Esophagus muscularis mucosa (tissue), 4 donors: Measurements from ENCODE around the gene GCKR. TPM values are rescaled to one million over a fixed set of nuclear protein-coding genes. Genes with fewer than 3 reads are reported as not detected.

Experiments used
- DNase-seq: peaks from one replicate; pipeline ENCODE4 v3.0.0-alpha.2; 2017; ENCODE audit errors: extremely low spot score
- H3K27ac ChIP-seq, 4 donors: fragments of 200-600 bp; sonication (generic); replicated peaks in 1 of 4; 1 replicate in 3 of 4; 2 replicates in 1 of 4; pipeline ENCODE4 v1.5.1; 2016 to 2019; ENCODE audit warnings: mild to moderate bottlenecking in 1 of 4
- H3K27me3 ChIP-seq, 4 donors: fragments of 200-600 bp; sonication (generic); one replicate each; pipeline versions ENCODE4 v1.5.1 to v1.6.0; 2016 to 2019
- H3K36me3 ChIP-seq, 4 donors: fragments of 200-600 bp; sonication (generic); one replicate each; pipeline ENCODE4 v1.5.1; 2016 to 2019
- H3K4me1 ChIP-seq, 4 donors: fragments of 200-600 bp; sonication (generic); one replicate each; pipeline ENCODE4 v1.5.1; 2016 to 2019
- H3K4me3 ChIP-seq, 4 donors: fragments of 200-600 bp; sonication (generic); 1 replicate in 2 of 4; 2 replicates in 2 of 4; pipeline ENCODE4 v1.5.1; 2016 to 2019; ENCODE audit warnings: mild to moderate bottlenecking in 4 of 4, moderate library complexity in 1 of 4
- H3K9me3 ChIP-seq, 4 donors: fragments of 200-600 bp; sonication (generic); 1 replicate in 3 of 4; 2 replicates in 1 of 4; pipeline ENCODE4 v1.5.1; 2016 to 2019
- EP300 ChIP-seq: sonication (generic); formaldehyde crosslinking; IDR thresholded peaks from one replicate; pipeline ENCODE4 v1.6.1; 2017; ENCODE audit warnings: antibody characterized with exemption
- POLR2A ChIP-seq: fragments of 450-650 bp; IDR thresholded peaks from one replicate; pipeline ENCODE4 v1.6.1; 2017; ENCODE audit warnings: antibody characterized with exemption, moderate library complexity, mild to moderate bottlenecking, low read depth
- POLR2AphosphoS5 ChIP-seq, 2 donors: sonication (generic); formaldehyde crosslinking; IDR thresholded peaks; one replicate each; pipeline ENCODE4 v1.6.1; 2017; ENCODE audit warnings: antibody characterized with exemption in 2 of 2
- WGBS: methylation state at CpG from one replicate; pipeline ENCODE4 v1.1.5; 2018; 5-methylcytosine and 5-hydroxymethylcytosine counted together
- intact Hi-C: fragments of 100-400 bp; cut with DNase I; formaldehyde crosslinking; loops from one replicate; pipeline ENCODE4 v1.15.1; 2023
- total RNA-seq, 4 donors: library from RNA; depleted of rRNA; stranded (reverse); fragments of >200 nt; gene quantifications; one replicate each; pipeline versions ENCODE4 v1.1.0 to v1.2.1, GENCODE V29; 2016
- TF ChIP-seq, protein P1 (sequence below), 3 experiments: fragments of 200-600 bp in 2 of 3; fragments of 450-650 bp in 1 of 3; sonication (generic) in 2 of 3; IDR thresholded peaks; one replicate each; pipeline ENCODE4 v1.5.1; 2017 to 2019; ENCODE audit warnings: antibody characterized with exemption in 3 of 3, mild to moderate bottlenecking in 2 of 3, moderate library complexity in 1 of 3

The GCKR gene
- total RNA-seq, 4 donors from 2014 or later: 0.23 TPM; not detected in 3

DNA sequence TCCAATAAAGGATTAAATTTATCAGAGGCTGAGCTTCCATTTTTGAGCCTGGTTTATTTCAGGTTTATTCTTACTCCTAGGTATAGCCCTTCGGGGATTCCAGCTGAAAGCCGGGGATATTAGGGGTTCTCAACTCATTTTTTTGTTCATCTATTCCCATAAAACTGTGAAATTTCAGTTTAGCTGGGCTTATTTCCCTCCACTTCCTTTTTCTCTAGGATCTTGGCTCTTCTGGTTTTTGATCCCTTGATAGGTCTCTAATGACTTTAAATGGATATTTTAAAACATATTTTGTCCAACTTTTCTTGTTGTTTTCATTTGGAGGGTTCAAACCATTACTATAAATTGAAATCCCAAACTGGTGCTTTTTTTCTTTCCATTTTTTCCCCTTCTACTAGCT, 62.6 kb downstream of the GCKR start:
- 74% methylated on average over 2 of the region's 2 CpGs for WGBS
- no peak for DNase-seq
- TF ChIP-seq POLR2AphosphoS5 (IDR thresholded peaks at IDR 0.05) (no peak), POLR2A (no peak), EP300 (no peak)
- TF ChIP-seq, protein P1, sequence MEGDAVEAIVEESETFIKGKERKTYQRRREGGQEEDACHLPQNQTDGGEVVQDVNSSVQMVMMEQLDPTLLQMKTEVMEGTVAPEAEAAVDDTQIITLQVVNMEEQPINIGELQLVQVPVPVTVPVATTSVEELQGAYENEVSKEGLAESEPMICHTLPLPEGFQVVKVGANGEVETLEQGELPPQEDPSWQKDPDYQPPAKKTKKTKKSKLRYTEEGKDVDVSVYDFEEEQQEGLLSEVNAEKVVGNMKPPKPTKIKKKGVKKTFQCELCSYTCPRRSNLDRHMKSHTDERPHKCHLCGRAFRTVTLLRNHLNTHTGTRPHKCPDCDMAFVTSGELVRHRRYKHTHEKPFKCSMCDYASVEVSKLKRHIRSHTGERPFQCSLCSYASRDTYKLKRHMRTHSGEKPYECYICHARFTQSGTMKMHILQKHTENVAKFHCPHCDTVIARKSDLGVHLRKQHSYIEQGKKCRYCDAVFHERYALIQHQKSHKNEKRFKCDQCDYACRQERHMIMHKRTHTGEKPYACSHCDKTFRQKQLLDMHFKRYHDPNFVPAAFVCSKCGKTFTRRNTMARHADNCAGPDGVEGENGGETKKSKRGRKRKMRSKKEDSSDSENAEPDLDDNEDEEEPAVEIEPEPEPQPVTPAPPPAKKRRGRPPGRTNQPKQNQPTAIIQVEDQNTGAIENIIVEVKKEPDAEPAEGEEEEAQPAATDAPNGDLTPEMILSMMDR (IDR thresholded peaks at IDR 0.05): no peak
- H3K27me3 ChIP-seq: peaks cover 0 to 30% (median 0%) of the 10 kb centered on the region in 4 donors
- no peak overlapping the region for H3K27ac ChIP-seq
- H3K9me3 ChIP-seq: no peaks in the 10 kb centered on the region
- no peak overlapping the region for H3K4me3 ChIP-seq
- no peaks in the 10 kb centered on the region for H3K36me3 ChIP-seq
- intact Hi-C loops: no loop called here
- no peaks in the 10 kb centered on the region for H3K4me1 ChIP-seq

DNA sequence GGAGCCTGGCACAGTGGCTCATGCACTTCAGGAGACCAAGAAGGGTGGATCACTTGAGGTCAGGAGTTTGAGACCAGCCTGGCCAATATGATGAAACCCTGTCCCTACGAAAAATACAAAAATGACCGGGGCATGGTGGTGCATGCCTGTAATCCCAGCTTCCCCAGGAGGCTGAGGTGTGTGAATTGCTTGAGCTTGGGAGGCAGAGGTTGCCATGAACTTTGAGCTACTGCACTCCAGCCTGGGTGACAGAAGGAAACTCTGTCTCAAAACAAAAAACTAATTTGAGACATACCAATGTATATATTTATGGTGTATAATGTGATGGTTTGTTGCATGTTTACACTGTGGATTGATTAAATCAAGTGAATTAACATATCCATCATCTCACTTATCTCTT, 64.4 kb downstream of the GCKR start:
- no peak overlapping the region for H3K27ac ChIP-seq
- H3K4me3 ChIP-seq: no peak overlapping the region
- no peak for DNase-seq
- TF ChIP-seq POLR2AphosphoS5 (IDR thresholded peaks at IDR 0.05): no peak
- TF ChIP-seq EP300: no peak
- TF ChIP-seq POLR2A: no peak
- TF ChIP-seq, protein P1 (IDR thresholded peaks at IDR 0.05): no peak
- no peaks in the 10 kb centered on the region for H3K9me3 ChIP-seq
- no peaks in the 10 kb centered on the region for H3K4me1 ChIP-seq
- intact Hi-C loops: no loop called here
- 73% methylated on average over 2 of the region's 2 CpGs for WGBS
- H3K27me3 ChIP-seq: peaks cover 0 to 21% (median 0%) of the 10 kb centered on the region in 4 donors
- no peaks in the 10 kb centered on the region for H3K36me3 ChIP-seq

DNA sequence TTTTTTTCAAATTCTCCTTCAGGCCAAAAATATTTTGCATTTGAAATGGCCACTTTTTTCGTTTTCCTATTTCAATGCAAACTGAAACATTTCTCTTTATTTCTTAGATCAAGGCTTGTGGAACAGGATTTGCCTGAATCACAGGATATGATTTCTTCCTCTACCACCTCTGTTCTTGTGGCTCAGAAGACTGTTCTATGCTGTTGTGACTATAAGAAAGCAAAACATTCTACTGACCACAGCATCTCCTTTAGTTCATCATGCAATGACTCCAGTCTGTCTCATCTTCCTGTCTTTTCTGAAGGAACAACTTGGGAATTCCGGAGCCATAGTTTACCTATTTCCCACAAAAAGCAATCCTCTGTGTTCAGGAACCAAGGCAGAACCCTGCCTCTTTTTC, 70.0 kb downstream of the GCKR start:
- Histone ChIP-seq H3K4me3 (no peak overlapping the region), H3K9me3 (peaks cover 0 to 2% (median 0%) of the 10 kb centered on the region in 4 donors), H3K4me1 (no peaks in the 10 kb centered on the region), H3K36me3 (no peaks in the 10 kb centered on the region), H3K27ac (no peak overlapping the region), H3K27me3 (peaks cover 0 to 10% (median 0%) of the 10 kb centered on the region in 4 donors)
- intact Hi-C loops: no loop called here
- TF ChIP-seq, protein P1 (IDR thresholded peaks at IDR 0.05): no peak
- TF ChIP-seq POLR2AphosphoS5 (IDR thresholded peaks at IDR 0.05) (no peak), EP300 (no peak), POLR2A (no peak)
- WGBS: 64% methylated on average over 2 of the region's 2 CpGs
- peak; percentile 3 for DNase-seq

DNA sequence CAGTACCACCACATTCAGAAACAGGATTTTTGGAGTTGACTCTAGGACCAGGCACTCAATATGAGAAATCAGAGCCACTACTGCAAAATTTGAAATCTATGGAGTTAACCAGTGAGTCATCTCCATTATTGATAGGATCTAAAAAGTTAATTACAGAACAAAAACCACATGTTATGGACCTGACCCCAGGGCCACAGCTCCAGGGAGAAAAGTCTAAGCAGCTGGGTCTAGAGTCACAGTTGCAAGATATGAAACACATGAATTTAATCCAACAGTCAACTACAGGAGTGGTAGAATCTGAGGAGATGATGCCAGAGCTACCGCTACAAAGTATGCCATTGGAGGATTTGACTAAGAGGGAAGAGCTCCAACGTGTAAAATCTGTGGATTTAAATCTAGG, 72.8 kb downstream of the GCKR start:
- intact Hi-C loops: no loop called here
- H3K36me3 ChIP-seq: no peaks in the 10 kb centered on the region
- WGBS: 54% methylated on average over 2 of the region's 2 CpGs
- peaks cover 0 to 6% (median 0%) of the 10 kb centered on the region in 4 donors for H3K27me3 ChIP-seq
- TF ChIP-seq POLR2A (no peak), EP300 (no peak)
- TF ChIP-seq, protein P1 (IDR thresholded peaks at IDR 0.05): no peak
- no peaks in the 10 kb centered on the region for H3K4me1 ChIP-seq
- peak; percentile 26 for DNase-seq
- no peak overlapping the region for H3K27ac ChIP-seq
- no peak overlapping the region for H3K4me3 ChIP-seq
- H3K9me3 ChIP-seq: peaks cover 0 to 27% (median 22%) of the 10 kb centered on the region in 4 donors

DNA sequence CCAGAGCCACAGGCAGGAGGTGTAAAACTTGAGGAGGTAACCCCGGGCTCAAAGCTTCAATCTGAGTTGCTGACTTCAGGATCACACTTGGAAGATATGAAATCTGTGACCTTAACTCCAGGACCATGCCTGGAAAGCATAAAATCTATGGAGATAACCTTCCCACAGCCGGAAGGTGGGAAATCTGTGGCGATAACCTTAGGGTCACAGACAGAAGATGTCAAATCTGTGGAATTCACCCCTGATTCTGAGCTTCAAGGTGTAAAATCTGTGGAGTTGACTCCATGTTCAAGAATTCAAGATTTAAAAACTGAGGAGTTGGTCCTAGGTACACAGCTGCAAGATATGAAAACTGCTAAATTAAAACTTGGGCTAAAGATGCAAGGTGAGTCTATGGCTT, 74.6 kb downstream of the GCKR start:
- H3K9me3 ChIP-seq: peaks cover 0 to 45% (median 36%) of the 10 kb centered on the region in 4 donors
- no peaks in the 10 kb centered on the region for H3K36me3 ChIP-seq
- no peak overlapping the region for H3K4me3 ChIP-seq
- TF ChIP-seq POLR2A (no peak), POLR2AphosphoS5 (IDR thresholded peaks at IDR 0.05) (no peak), EP300 (no peak)
- TF ChIP-seq, protein P1 (IDR thresholded peaks at IDR 0.05): no peak
- WGBS: 46% methylated on average over 3 of the region's 3 CpGs
- peak; percentile 34 for DNase-seq
- H3K27ac ChIP-seq: no peak overlapping the region
- intact Hi-C loops: no loop called here
- H3K4me1 ChIP-seq: no peaks in the 10 kb centered on the region
- H3K27me3 ChIP-seq: peaks cover 0 to 6% (median 0%) of the 10 kb centered on the region in 4 donors
